Raji (cell line): ENCODE results near the gene NUP35.

Experiments used
- POLR2A ChIP-seq: IDR thresholded peaks from 2 replicates; pipeline ENCODE4 v1.6.1; 2011; ENCODE audit warnings: low read depth, low read length, control low read depth; ENCODE audit not compliant: insufficient read depth

The NUP35 gene

DNA sequence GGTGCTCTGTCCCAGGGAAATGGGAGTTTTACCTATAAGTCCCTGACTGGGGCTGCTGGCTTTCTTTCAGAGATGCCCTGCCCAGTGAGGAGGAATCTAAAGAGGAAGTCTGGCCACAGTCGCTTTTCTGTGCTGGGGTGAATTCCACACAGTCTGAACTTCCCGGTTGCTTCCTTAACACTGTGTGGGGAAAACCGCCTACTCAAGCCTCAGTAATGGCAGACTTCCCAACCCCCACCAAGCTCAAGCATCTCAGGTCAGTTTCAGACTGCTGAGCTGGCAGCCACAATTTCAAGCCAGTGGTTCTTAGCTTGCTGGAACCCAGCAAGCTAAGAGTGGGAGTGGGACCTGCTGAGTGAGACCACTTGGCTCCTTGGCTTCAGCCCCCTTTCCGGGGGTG lies 54.9 kb downstream of the NUP35 start:
- TF ChIP-seq POLR2A, result no peak

DNA sequence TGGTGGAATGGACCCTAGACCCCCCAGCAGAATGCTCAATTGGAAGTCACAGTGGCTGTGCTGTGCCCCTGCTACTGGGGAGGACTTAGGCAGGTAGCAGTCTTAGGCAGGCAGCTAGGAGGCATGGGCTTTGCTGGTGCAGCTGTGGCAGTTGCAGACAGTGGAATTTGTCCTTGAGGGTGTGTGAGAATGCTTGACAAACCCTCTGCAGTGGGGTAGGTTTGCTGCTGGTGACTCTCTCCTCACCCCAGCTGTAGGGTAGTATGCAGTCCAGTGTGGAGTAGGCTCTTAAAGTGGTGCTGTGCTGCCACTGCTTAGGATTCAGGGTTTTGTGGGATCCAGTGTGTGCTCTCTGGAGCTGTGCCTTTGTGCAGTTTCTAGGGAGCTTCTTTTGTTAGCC lies 61.3 kb downstream of the NUP35 start:
- TF ChIP-seq POLR2A, result no peak

DNA sequence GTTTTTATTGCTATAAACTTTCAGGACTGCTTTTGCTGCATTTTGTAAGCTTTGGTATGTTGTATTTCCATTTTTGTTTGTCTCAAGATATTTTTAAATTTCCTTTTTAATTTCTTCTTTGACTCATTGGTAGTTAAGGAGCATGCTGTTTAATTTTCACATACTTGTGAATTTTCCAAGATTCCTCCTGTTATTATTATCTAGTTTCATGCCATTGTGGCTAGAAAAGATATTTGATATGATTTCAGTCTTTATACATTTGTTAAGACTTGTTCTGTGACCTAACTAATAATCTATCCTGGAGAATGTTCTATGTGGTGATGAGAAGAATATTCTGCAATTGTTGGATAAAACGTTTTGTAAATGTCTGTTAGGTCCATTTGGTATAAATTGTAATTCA lies 62.1 kb downstream of the NUP35 start:
- TF ChIP-seq POLR2A, result no peak

DNA sequence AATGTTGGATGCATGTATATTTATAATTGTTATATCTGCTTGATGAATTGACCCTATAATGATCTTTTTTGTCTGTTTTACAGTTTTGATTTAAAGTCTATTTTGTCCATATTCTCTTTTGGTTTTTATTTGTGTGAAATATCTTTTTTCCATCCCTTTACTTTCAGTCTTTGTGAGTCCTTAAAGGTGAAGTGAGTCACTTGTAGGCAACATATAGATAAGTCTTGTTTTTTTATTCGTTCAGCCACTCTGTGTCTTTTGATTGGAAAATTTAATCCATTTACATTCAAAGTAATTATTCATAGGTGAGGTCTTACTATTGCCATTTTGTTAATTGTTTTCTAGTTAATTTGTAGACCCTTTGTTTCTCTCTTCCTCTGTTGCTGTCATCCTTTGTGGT lies 62.5 kb downstream of the NUP35 start:
- no peak for TF ChIP-seq POLR2A

- no peak for TF ChIP-seq POLR2A
These were observed 68.1 kb downstream of the NUP35 start for GRCh38 chr2:183192343-183192742.

DNA sequence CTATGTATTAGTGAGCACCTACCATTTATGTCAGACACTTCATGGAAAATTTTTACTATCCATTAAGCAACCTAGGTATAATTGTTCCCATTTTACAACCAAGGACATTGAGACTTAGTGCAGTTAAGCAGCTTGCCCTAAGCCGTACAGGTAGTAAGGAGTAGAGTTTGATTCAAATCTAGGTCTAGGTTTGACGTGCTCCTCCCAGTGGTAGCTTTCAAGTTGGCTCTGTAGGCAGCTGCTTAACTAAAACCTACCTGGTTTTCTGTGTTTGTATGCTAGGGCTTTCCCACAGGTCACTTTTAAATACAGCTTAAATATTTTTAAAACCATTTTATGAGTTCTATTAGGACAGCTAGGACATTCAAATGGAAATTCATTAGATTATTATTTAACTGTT lies 69.7 kb downstream of the NUP35 start:
- TF ChIP-seq POLR2A, result no peak

- no peak for TF ChIP-seq POLR2A
These were observed 71.2 kb downstream of the NUP35 start for GRCh38 chr2:183195397-183195796.

DNA sequence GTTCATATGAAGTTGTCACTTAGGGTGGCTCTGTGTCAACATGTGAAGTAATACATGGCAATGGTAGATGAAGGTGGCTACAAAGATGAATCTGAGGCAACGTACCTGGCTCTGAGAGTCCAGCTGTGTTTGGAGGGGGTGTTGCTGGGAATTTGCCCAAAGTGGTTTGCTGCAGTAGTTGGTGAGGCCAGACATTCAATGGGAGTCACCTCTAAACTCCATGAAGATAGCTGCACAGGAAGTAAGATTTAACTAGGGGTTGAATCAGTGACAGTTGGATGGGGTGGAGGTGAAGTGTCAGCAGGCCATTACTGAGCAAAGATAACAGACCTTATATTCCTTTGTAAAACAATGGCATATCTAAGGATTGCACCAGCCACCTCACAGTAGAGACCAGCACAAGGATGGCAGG lies 71.8 kb downstream of the NUP35 start:
- TF ChIP-seq POLR2A, result no peak

DNA sequence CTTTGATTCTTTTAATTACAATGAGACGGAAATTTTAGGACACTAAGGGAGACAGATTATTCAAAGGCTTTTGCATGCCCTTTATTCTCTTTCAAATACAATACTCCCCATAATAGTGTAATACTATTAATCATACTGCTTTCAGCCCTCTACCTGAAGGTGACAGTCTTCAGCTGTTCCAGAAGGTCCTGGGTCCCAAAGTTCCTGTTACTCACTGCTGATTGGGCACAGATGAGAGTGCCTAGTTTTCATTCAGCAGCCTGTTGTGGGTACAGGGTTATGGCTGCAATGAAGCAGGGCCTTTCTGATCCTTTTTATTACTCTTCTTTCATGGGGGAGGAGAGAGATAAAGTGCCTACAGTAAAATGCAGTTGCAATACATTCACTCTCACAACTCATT lies 80.2 kb downstream of the NUP35 start:
- TF ChIP-seq POLR2A, result no peak

- no peak for TF ChIP-seq POLR2A
These were observed 82.9 kb downstream of the NUP35 start for GRCh38 chr2:183207110-183207509.

GRCh38 chr2:183209395-183210028 lies 85.3 kb downstream of the NUP35 start:
- TF ChIP-seq POLR2A, result no peak
